Activated T-helper 17 cell treated with anti-CD3 and anti-CD28 coated beads, Interleukin-2, amount 50 U/mL, for 72 hours (primary cell): ENCODE results near the gene PXT1. TPM values are rescaled to one million over a fixed set of nuclear protein-coding genes. Genes with fewer than 3 reads are reported as not detected.
"Not testable (repeated sequence)": the region's sequence is repeated elsewhere in the genome, so short reads cannot be mapped to it uniquely, and the experiment has no call there.

Source experiments
- ATAC-seq: fragments of 150-1000 bp; cut with Tn5 transposase; replicated peaks from 2 replicates; pipeline ENCODE4 v1.10.0; 2021; ENCODE audit warnings: mild to moderate bottlenecking, moderate library complexity
- H3K27ac Mint-ChIP-seq: one replicate; pipeline ENCODE4 v1.8.0; 2022; ENCODE audit warnings: mixed read lengths
- H3K27me3 Mint-ChIP-seq: one replicate; pipeline ENCODE4 v1.8.0; 2022; ENCODE audit warnings: mixed read lengths
- H3K36me3 Mint-ChIP-seq: one replicate; pipeline ENCODE4 v1.8.0; 2022; ENCODE audit warnings: low read depth, mild to moderate bottlenecking, mixed read lengths
- H3K4me1 Mint-ChIP-seq: one replicate; pipeline ENCODE4 v1.8.0; 2022; ENCODE audit warnings: mixed read lengths
- H3K4me3 Mint-ChIP-seq: one replicate; pipeline ENCODE4 v1.8.0; 2022; ENCODE audit warnings: mild to moderate bottlenecking, mixed read lengths
- H3K9me3 Mint-ChIP-seq: one replicate; pipeline ENCODE4 v1.8.0; 2022; ENCODE audit warnings: mixed read lengths
- total RNA-seq, 2 donors: library from RNA; stranded (reverse); gene quantifications; one replicate each; pipeline ENCODE4 v1.2.3, GENCODE V29; 2022

The PXT1 gene
- total RNA-seq: under 1 TPM; 0.11 to 0.87 TPM

- Mint-ChIP-seq H3K4me3 (peak within 1 kb of the TSS; percentile 95), H3K27me3 (no peaks in the 10 kb centered on the region), H3K27ac (peak within 1 kb of the TSS; percentile 90)
Measured at GRCh38 chr6:36442671-36443470, at the start of gene PXT1, which contains the start of gene KCTD20. Gene PXT1, minus strand, starts transcription at chr6:36442854. Its CDS starts 16,772 bp downstream, at chr6:36426082. Gene KCTD20, plus strand, starts transcription at chr6:36443000. Its CDS starts 27,098 bp downstream, at chr6:36470098.

GRCh38 chr6:36492092-36492491 lies 49.4 kb upstream of the PXT1 start:
- no peaks in the 10 kb centered on the region for H3K9me3 Mint-ChIP-seq
- H3K27ac Mint-ChIP-seq: peak overlapping the region; percentile 10
- H3K4me3 Mint-ChIP-seq: no peak overlapping the region
- H3K4me1 Mint-ChIP-seq: peaks cover 10% of the 10 kb centered on the region
- no peak for ATAC-seq
- H3K27me3 Mint-ChIP-seq: no peaks in the 10 kb centered on the region
- peaks cover 87% of the 10 kb centered on the region for H3K36me3 Mint-ChIP-seq

More at GRCh38 chr6:36442671-36443470, at the start of gene PXT1, which contains the start of gene KCTD20:
- Mint-ChIP-seq H3K9me3 (no peaks in the 10 kb centered on the region), H3K36me3 (peaks cover 25% of the 10 kb centered on the region), H3K4me1 (peaks cover 24% of the 10 kb centered on the region)
- peak; percentile 75 for ATAC-seq

GRCh38 chr6:36491378-36491965 lies 48.8 kb upstream of the PXT1 start:
- H3K36me3 Mint-ChIP-seq: peaks cover 87% of the 10 kb centered on the region
- H3K27ac Mint-ChIP-seq: peak overlapping the region; percentile 33
- H3K27me3 Mint-ChIP-seq: no peaks in the 10 kb centered on the region
- no peak overlapping the region for H3K4me3 Mint-ChIP-seq
- no peak for ATAC-seq
- H3K4me1 Mint-ChIP-seq: peaks cover 10% of the 10 kb centered on the region
- H3K9me3 Mint-ChIP-seq: no peaks in the 10 kb centered on the region

- Mint-ChIP-seq H3K9me3 (no peaks in the 10 kb centered on the region), H3K36me3 (peaks cover 87% of the 10 kb centered on the region), H3K4me3 (no peak overlapping the region), H3K27me3 (no peaks in the 10 kb centered on the region), H3K27ac (peak overlapping the region; percentile 21), H3K4me1 (peaks cover 13% of the 10 kb centered on the region)
- ATAC-seq: no peak
Measured at GRCh38 chr6:36489426-36489825, 46.8 kb upstream of the PXT1 start.

GRCh38 chr6:36488221-36488620 lies 45.6 kb upstream of the PXT1 start:
- peaks cover 3% of the 10 kb centered on the region for H3K4me1 Mint-ChIP-seq
- no peaks in the 10 kb centered on the region for H3K27me3 Mint-ChIP-seq
- no peak overlapping the region for H3K27ac Mint-ChIP-seq
- H3K9me3 Mint-ChIP-seq: no peaks in the 10 kb centered on the region
- no peak overlapping the region for H3K4me3 Mint-ChIP-seq
- peaks cover 87% of the 10 kb centered on the region for H3K36me3 Mint-ChIP-seq
- ATAC-seq: no peak

- H3K36me3 Mint-ChIP-seq: peaks cover 86% of the 10 kb centered on the region
- ATAC-seq: no peak
Measured at GRCh38 chr6:36487698-36488097, 45.0 kb upstream of the PXT1 start.

GRCh38 chr6:36484736-36485135 lies 42.1 kb upstream of the PXT1 start:
- Mint-ChIP-seq H3K27me3 (no peaks in the 10 kb centered on the region), H3K36me3 (peaks cover 95% of the 10 kb centered on the region), H3K9me3 (no peaks in the 10 kb centered on the region), H3K27ac (peak overlapping the region; percentile 54), H3K4me3 (no peak overlapping the region), H3K4me1 (peaks cover 3% of the 10 kb centered on the region)
- no peak for ATAC-seq

More at GRCh38 chr6:36487698-36488097, 45.0 kb upstream of the PXT1 start:
- Mint-ChIP-seq H3K9me3 (no peaks in the 10 kb centered on the region), H3K4me3 (no peak overlapping the region), H3K27ac (no peak overlapping the region), H3K27me3 (no peaks in the 10 kb centered on the region), H3K4me1 (peaks cover 3% of the 10 kb centered on the region)

GRCh38 chr6:36483326-36483725 lies 40.7 kb upstream of the PXT1 start:
- not testable (repeated sequence) for H3K4me3 Mint-ChIP-seq

GRCh38 chr6:36479256-36479655 lies 36.6 kb upstream of the PXT1 start:
- Mint-ChIP-seq H3K27me3 (no peaks in the 10 kb centered on the region), H3K36me3 (peaks cover 85% of the 10 kb centered on the region), H3K27ac (peak overlapping the region; percentile 63), H3K9me3 (no peaks in the 10 kb centered on the region), H3K4me3 (no peak overlapping the region), H3K4me1 (peaks cover 6% of the 10 kb centered on the region)
- ATAC-seq: no peak

More at GRCh38 chr6:36483326-36483725, 40.7 kb upstream of the PXT1 start:
- not testable (repeated sequence) for H3K4me1 Mint-ChIP-seq, ATAC-seq, H3K27ac Mint-ChIP-seq, H3K9me3 Mint-ChIP-seq, H3K27me3 Mint-ChIP-seq
- peaks cover 95% of the 10 kb centered on the region for H3K36me3 Mint-ChIP-seq

GRCh38 chr6:36478051-36478526 lies 35.4 kb upstream of the PXT1 start:
- peak overlapping the region; percentile 63 for H3K27ac Mint-ChIP-seq
- ATAC-seq: no peak
- H3K36me3 Mint-ChIP-seq: peaks cover 86% of the 10 kb centered on the region

GRCh38 chr6:36469946-36470345 lies 27.3 kb upstream of the PXT1 start:
- H3K36me3 Mint-ChIP-seq: peaks cover 60% of the 10 kb centered on the region
- peak overlapping the region; percentile 59 for H3K27ac Mint-ChIP-seq
- H3K4me3 Mint-ChIP-seq: no peak overlapping the region
- H3K9me3 Mint-ChIP-seq: no peaks in the 10 kb centered on the region
- ATAC-seq: no peak
- peaks cover 6% of the 10 kb centered on the region for H3K4me1 Mint-ChIP-seq
- no peaks in the 10 kb centered on the region for H3K27me3 Mint-ChIP-seq

More at GRCh38 chr6:36478051-36478526, 35.4 kb upstream of the PXT1 start:
- H3K4me1 Mint-ChIP-seq: peaks cover 6% of the 10 kb centered on the region
- no peaks in the 10 kb centered on the region for H3K27me3 Mint-ChIP-seq
- no peaks in the 10 kb centered on the region for H3K9me3 Mint-ChIP-seq
- no peak overlapping the region for H3K4me3 Mint-ChIP-seq

GRCh38 chr6:36469148-36469661 lies 26.6 kb upstream of the PXT1 start:
- Mint-ChIP-seq H3K4me3 (no peak overlapping the region), H3K27ac (peak overlapping the region; percentile 59), H3K27me3 (no peaks in the 10 kb centered on the region), H3K36me3 (peaks cover 52% of the 10 kb centered on the region), H3K9me3 (no peaks in the 10 kb centered on the region), H3K4me1 (peaks cover 12% of the 10 kb centered on the region)
- ATAC-seq: no peak

GRCh38 chr6:36467625-36468024 lies 25.0 kb upstream of the PXT1 start:
- ATAC-seq: no peak
- Mint-ChIP-seq H3K36me3 (peaks cover 37% of the 10 kb centered on the region), H3K27ac (no peak overlapping the region), H3K27me3 (no peaks in the 10 kb centered on the region), H3K4me3 (no peak overlapping the region), H3K4me1 (peaks cover 12% of the 10 kb centered on the region), H3K9me3 (no peaks in the 10 kb centered on the region)

GRCh38 chr6:36464233-36464632 lies 21.6 kb upstream of the PXT1 start:
- peaks cover 17% of the 10 kb centered on the region for H3K4me1 Mint-ChIP-seq
- H3K27ac Mint-ChIP-seq: no peak overlapping the region
- H3K27me3 Mint-ChIP-seq: no peaks in the 10 kb centered on the region
- no peak for ATAC-seq
- H3K36me3 Mint-ChIP-seq: peaks cover 3% of the 10 kb centered on the region
- no peaks in the 10 kb centered on the region for H3K9me3 Mint-ChIP-seq
- H3K4me3 Mint-ChIP-seq: no peak overlapping the region
